ENCODE results near the gene LSM2. TPM values are rescaled to one million over a fixed set of nuclear protein-coding genes. Genes with fewer than 3 reads are reported as not detected.
A peak's percentile ranks its signal among the peaks of the same experiment; 100 is the strongest.
"Not testable (repeated sequence)": the region's sequence is repeated elsewhere in the genome, so short reads cannot be mapped to it uniquely, and the experiment has no call there.

LSM2 gene
- polyA plus RNA-seq, 1 donor (not counting 4 experiments of a cell fraction or from before 2014, with no cell fraction given), result 46.5 TPM

DNA sequence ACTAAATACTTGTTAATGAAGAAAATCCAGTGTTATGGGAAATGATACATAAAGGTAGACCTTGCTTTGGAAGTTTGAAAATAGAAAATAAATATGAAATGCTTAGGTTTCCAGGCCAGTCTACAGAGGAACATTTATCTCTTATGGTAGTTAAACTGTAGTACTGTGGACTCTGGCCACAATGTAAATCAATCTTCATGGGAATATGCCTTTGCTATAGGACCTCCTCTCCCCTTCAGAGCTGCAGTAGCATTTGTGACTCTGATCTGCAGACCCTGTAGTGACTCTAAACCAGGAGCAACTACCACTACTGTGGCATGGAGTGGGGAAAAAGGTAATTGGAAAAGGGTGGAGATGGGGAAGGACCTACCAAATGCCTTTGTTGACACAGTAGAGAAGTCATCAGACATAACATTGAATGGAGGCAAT lies 13.1 kb upstream of the LSM2 start:
- Histone ChIP-seq H3K9ac (ENCODE audit: control insufficient read depth, extremely low read depth, insufficient read depth, low read length) (no peak overlapping the region), H3K79me2 (ENCODE audit: control insufficient read depth, insufficient read depth, low read length) (peaks cover 26% of the 10 kb centered on the region), H2AFZ (ENCODE audit: control insufficient read depth, low read length) (no peak overlapping the region), H3K9me3 (ENCODE audit: control insufficient read depth, low read depth, low read length) (no peaks in the 10 kb centered on the region), H3K36me3 (ENCODE audit: control insufficient read depth in 2 of 2, extremely low read depth in 1 of 2, insufficient read depth in 2 of 2, low read length in 2 of 2) (no peaks in the 10 kb centered on the region), H4K20me1 (ENCODE audit: control insufficient read depth, extremely low read depth, insufficient read depth, low read length) (no peaks in the 10 kb centered on the region), H3K27me3 (ENCODE audit: control insufficient read depth, extremely low read depth, insufficient read depth, low read length) (no peaks in the 10 kb centered on the region), H3K4me3 (ENCODE audit: control insufficient read depth in 2 of 3, extremely low read depth in 1 of 3, insufficient read depth in 2 of 3, low read depth in 1 of 3, low read length in 3 of 3) (no peak overlapping the region), H3K9me1 (ENCODE audit: control insufficient read depth, extremely low read depth, insufficient read depth, low read length) (no peaks in the 10 kb centered on the region), H3K27ac (ENCODE audit: control insufficient read depth, insufficient read depth, low read length) (peak overlapping the region; percentile 13), H3K4me2 (ENCODE audit: control insufficient read depth, extremely low read depth, insufficient read depth, low read depth, low read length) (peak overlapping the region; percentile 34), H3K4me1 (ENCODE audit: control insufficient read depth, extremely low read depth, insufficient read depth, low read length) (peaks cover 39% of the 10 kb centered on the region)
- dilution Hi-C loops (cut with MboI; ENCODE audit: extremely low pct_ligation_motif_present, low sequenced_read_pairs), result no loop called here
- FAIRE-seq (no peak), DNase-seq (ENCODE audit: low read depth, low spot score) (no peak)
- TF ChIP-seq CTCF (optimal IDR thresholded peaks at IDR 0.05 in 1 of 3, IDR thresholded peaks at IDR 0.05 in 1 of 3, conservative IDR thresholded peaks at IDR 0.05 in 1 of 3; ENCODE audit: extremely low read depth in 1 of 3, insufficient read depth in 2 of 3, low read length in 3 of 3) (no peak), EZH2 (IDR thresholded peaks at IDR 0.05; ENCODE audit: low read length) (no peak)

GRCh38 chr6:31817929-31818511 lies 11.3 kb upstream of the LSM2 start:
- dilution Hi-C loops (cut with MboI; ENCODE audit: extremely low pct_ligation_motif_present, low sequenced_read_pairs); DNase-seq (ENCODE audit: low read depth, low spot score); H3K9me3 ChIP-seq (ENCODE audit: control insufficient read depth, low read depth, low read length); H2AFZ ChIP-seq (ENCODE audit: control insufficient read depth, low read length); H3K9me1 ChIP-seq (ENCODE audit: control insufficient read depth, extremely low read depth, insufficient read depth, low read length); H3K36me3 ChIP-seq (ENCODE audit: control insufficient read depth in 2 of 2, extremely low read depth in 1 of 2, insufficient read depth in 2 of 2, low read length in 2 of 2); H4K20me1 ChIP-seq (ENCODE audit: control insufficient read depth, extremely low read depth, insufficient read depth, low read length); H3K27me3 ChIP-seq (ENCODE audit: control insufficient read depth, extremely low read depth, insufficient read depth, low read length); FAIRE-seq: not testable (repeated sequence)
- H3K4me3 ChIP-seq (ENCODE audit: control insufficient read depth in 2 of 3, extremely low read depth in 1 of 3, insufficient read depth in 2 of 3, low read depth in 1 of 3, low read length in 3 of 3), result peak overlapping the region; percentile 56 to 67 (median 62)
- H3K4me2 ChIP-seq (ENCODE audit: control insufficient read depth, extremely low read depth, insufficient read depth, low read depth, low read length), result peak overlapping the region; percentile 96
- H3K27ac ChIP-seq (ENCODE audit: control insufficient read depth, insufficient read depth, low read length), result peak overlapping the region; percentile 15
- H3K79me2 ChIP-seq (ENCODE audit: control insufficient read depth, insufficient read depth, low read length), result peaks cover 26% of the 10 kb centered on the region
- peak overlapping the region; percentile 59 for H3K9ac ChIP-seq (ENCODE audit: control insufficient read depth, extremely low read depth, insufficient read depth, low read length)
- H3K4me1 ChIP-seq (ENCODE audit: control insufficient read depth, extremely low read depth, insufficient read depth, low read length), result peaks cover 36% of the 10 kb centered on the region

DNA sequence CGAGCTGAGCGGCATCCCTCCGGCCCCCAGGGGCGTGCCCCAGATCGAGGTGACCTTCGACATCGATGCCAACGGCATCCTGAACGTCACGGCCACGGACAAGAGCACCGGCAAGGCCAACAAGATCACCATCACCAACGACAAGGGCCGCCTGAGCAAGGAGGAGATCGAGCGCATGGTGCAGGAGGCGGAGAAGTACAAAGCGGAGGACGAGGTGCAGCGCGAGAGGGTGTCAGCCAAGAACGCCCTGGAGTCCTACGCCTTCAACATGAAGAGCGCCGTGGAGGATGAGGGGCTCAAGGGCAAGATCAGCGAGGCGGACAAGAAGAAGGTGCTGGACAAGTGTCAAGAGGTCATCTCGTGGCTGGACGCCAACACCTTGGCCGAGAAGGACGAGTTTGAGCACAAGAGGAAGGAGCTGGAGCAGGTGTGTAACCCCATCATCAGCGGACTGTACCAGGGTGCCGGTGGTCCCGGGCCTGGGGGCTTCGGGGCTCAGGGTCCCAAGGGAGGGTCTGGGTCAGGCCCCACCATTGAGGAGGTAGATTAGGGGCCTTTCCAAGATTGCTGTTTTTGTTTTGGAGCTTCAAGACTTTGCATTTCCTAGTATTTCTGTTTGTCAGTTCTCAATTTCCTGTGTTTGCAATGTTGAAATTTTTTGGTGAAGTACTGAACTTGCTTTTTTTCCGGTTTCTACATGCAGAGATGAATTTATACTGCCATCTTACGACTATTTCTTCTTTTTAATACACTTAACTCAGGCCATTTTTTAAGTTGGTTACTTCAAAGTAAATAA lies 10.6 kb upstream of the LSM2 start:
- peak overlapping the region; percentile 59 for H3K9ac ChIP-seq (ENCODE audit: control insufficient read depth, extremely low read depth, insufficient read depth, low read length)
- H3K79me2 ChIP-seq (ENCODE audit: control insufficient read depth, insufficient read depth, low read length), result peaks cover 26% of the 10 kb centered on the region
- H3K36me3 ChIP-seq (ENCODE audit: control insufficient read depth in 2 of 2, extremely low read depth in 1 of 2, insufficient read depth in 2 of 2, low read length in 2 of 2); dilution Hi-C loops (cut with MboI; ENCODE audit: extremely low pct_ligation_motif_present, low sequenced_read_pairs); H2AFZ ChIP-seq (ENCODE audit: control insufficient read depth, low read length); H3K9me1 ChIP-seq (ENCODE audit: control insufficient read depth, extremely low read depth, insufficient read depth, low read length); H4K20me1 ChIP-seq (ENCODE audit: control insufficient read depth, extremely low read depth, insufficient read depth, low read length); H3K27me3 ChIP-seq (ENCODE audit: control insufficient read depth, extremely low read depth, insufficient read depth, low read length); DNase-seq (ENCODE audit: low read depth, low spot score); FAIRE-seq; H3K9me3 ChIP-seq (ENCODE audit: control insufficient read depth, low read depth, low read length): not testable (repeated sequence)
- H3K4me1 ChIP-seq (ENCODE audit: control insufficient read depth, extremely low read depth, insufficient read depth, low read length), result peaks cover 32% of the 10 kb centered on the region
- H3K4me3 ChIP-seq (ENCODE audit: control insufficient read depth in 2 of 3, extremely low read depth in 1 of 3, insufficient read depth in 2 of 3, low read depth in 1 of 3, low read length in 3 of 3), result peak overlapping the region; percentile 56 to 67 (median 62)
- peak overlapping the region; percentile 15 for H3K27ac ChIP-seq (ENCODE audit: control insufficient read depth, insufficient read depth, low read length)
- peak overlapping the region; percentile 96 for H3K4me2 ChIP-seq (ENCODE audit: control insufficient read depth, extremely low read depth, insufficient read depth, low read depth, low read length)
